Sigmoid colon (tissue), 7 donors: Measurements from ENCODE around the gene ARPC3. TPM values are rescaled to one million over a fixed set of nuclear protein-coding genes. Genes with fewer than 3 reads are reported as not detected.
"Not testable (repeated sequence)": the region's sequence is repeated elsewhere in the genome, so short reads cannot be mapped to it uniquely, and the experiment has no call there.

Experiments used
- DNase-seq: peaks from one replicate; pipeline ENCODE4 v3.0.0-alpha.2; 2019
- H3K27ac ChIP-seq, 4 donors: fragments of 200-600 bp; sonication (generic); one replicate each; pipeline ENCODE4 v1.5.1; 2016 to 2019; ENCODE audit warnings: mild to moderate bottlenecking in 1 of 4
- H3K27me3 ChIP-seq, 3 donors: fragments of 200-600 bp; sonication (generic); one replicate each; pipeline ENCODE4 v1.5.1; 2019; ENCODE audit warnings: mild to moderate bottlenecking in 1 of 3
- H3K36me3 ChIP-seq, 4 donors: fragments of 200-600 bp; sonication (generic); one replicate each; pipeline ENCODE4 v1.5.1; 2016 to 2019
- H3K4me1 ChIP-seq, 4 donors: fragments of 200-600 bp; sonication (generic); one replicate each; pipeline ENCODE4 v1.5.1; 2017 to 2019
- H3K4me3 ChIP-seq, 4 donors: fragments of 200-600 bp; sonication (generic); one replicate each; pipeline ENCODE4 v1.5.1; 2017 to 2019; ENCODE audit warnings: mild to moderate bottlenecking in 2 of 4, moderate library complexity in 1 of 4
- H3K9me3 ChIP-seq, 4 donors: fragments of 200-600 bp in 3 of 4; sonication (generic) in 3 of 4; one replicate each; pipeline versions ENCODE4 v1.5.1 to v1.6.1; 2013 to 2019
- EP300 ChIP-seq, 4 donors: sonication (generic); formaldehyde crosslinking; IDR thresholded peaks; one replicate each; pipeline ENCODE4 v1.6.1; 2017; ENCODE audit warnings: antibody characterized with exemption in 4 of 4
- POLR2A ChIP-seq, 2 donors: fragments of 450-650 bp; IDR thresholded peaks; one replicate each; pipeline ENCODE4 v1.6.1; 2016; ENCODE audit warnings: antibody characterized with exemption in 2 of 2, mild to moderate bottlenecking in 2 of 2, moderate library complexity in 2 of 2
- POLR2AphosphoS5 ChIP-seq, 4 donors: sonication (generic); formaldehyde crosslinking; IDR thresholded peaks; one replicate each; pipeline ENCODE4 v1.6.1; 2017; ENCODE audit warnings: antibody characterized with exemption in 4 of 4
- WGBS, 2 donors: extraction: QIAGEN DNeasy Blood & Tissue Kit; methylation state at CpG; one replicate each; pipeline ENCODE4 v1.1.7; 2013; 5-methylcytosine and 5-hydroxymethylcytosine counted together
- intact Hi-C: fragments of 100-400 bp; cut with DNase I; formaldehyde crosslinking; loops from one replicate; pipeline ENCODE4 v1.15.1; 2023
- polyA plus RNA-seq, 3 donors: library from polyadenylated mRNA; stranded (reverse); fragments of 200-250 nt; gene quantifications; one replicate each; pipeline ENCODE4 v1.2.3, GENCODE V29; 2013
- total RNA-seq, 4 donors: library from RNA; depleted of rRNA; stranded (reverse); fragments of >200 nt; gene quantifications; one replicate each; pipeline ENCODE4 v1.1.0, GENCODE V29; 2016
- TF ChIP-seq, protein P1 (sequence below), 4 experiments: fragments of 450-650 bp in 3 of 4; fragments of 200-600 bp in 1 of 4; IDR thresholded peaks; one replicate each; pipeline ENCODE4 v1.5.1; 2016 to 2019; ENCODE audit warnings: antibody characterized with exemption in 4 of 4, mild to moderate bottlenecking in 3 of 4, moderate library complexity in 2 of 4
- donor health status: healthy with polysubstance abuse.
- donor health status: Bipolar disorder and iron deficiency.
- donor health status: healthy.

Gene ARPC3
- total and polyA plus RNA-seq, 7 donors, result 156 to 982 (median 304) TPM

DNA sequence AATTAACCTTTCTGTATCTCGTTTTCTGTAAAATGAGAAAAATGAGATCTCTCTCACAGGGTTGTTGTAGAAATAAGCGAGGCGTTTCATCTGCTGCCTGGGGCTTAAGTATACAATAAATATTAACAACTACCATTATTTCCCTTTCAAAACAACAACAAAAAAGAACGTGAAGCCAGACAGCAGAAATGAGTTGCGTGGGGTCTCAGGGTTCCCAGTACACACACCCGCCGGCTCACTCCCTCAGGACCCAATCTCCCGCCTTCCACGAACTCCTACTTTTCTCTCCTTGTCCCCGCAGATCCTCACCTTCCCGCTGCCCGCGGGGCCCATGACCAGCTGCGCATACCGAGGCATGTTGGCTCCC, 17.7 kb upstream of the ARPC3 start:
- intact Hi-C loops, result loop anchor here (1.0 to 5.0 kb wide), 3 partner anchors 33 to 419 kb away; no protein-coding TSS in a partner anchor
- peaks cover 0 to 16% (median 3%) of the 10 kb centered on the region in 4 donors for H3K36me3 ChIP-seq
- H3K4me3 ChIP-seq, result peak overlapping the region; percentile 66 to 94 (median 78)
- 0% methylated on average over 15 of the region's 15 CpGs for WGBS, 2 donors
- DNase-seq, result no peak
- peak overlapping the region; percentile 96 to 99 (median 98) for H3K27ac ChIP-seq
- peaks cover 0 to 35% (median 23%) of the 10 kb centered on the region in 4 donors for H3K4me1 ChIP-seq
- H3K27me3 ChIP-seq, result no peaks in the 10 kb centered on the region
- no peaks in the 10 kb centered on the region for H3K9me3 ChIP-seq
- TF ChIP-seq EP300 (IDR thresholded peaks at IDR 0.05), result no peak
- peak; percentile 77 to 89 for TF ChIP-seq POLR2A (IDR thresholded peaks at IDR 0.05)

- DNase-seq, result no peak
- TF ChIP-seq, protein P1, sequence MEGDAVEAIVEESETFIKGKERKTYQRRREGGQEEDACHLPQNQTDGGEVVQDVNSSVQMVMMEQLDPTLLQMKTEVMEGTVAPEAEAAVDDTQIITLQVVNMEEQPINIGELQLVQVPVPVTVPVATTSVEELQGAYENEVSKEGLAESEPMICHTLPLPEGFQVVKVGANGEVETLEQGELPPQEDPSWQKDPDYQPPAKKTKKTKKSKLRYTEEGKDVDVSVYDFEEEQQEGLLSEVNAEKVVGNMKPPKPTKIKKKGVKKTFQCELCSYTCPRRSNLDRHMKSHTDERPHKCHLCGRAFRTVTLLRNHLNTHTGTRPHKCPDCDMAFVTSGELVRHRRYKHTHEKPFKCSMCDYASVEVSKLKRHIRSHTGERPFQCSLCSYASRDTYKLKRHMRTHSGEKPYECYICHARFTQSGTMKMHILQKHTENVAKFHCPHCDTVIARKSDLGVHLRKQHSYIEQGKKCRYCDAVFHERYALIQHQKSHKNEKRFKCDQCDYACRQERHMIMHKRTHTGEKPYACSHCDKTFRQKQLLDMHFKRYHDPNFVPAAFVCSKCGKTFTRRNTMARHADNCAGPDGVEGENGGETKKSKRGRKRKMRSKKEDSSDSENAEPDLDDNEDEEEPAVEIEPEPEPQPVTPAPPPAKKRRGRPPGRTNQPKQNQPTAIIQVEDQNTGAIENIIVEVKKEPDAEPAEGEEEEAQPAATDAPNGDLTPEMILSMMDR (IDR thresholded peaks at IDR 0.05), result no peak
- no peak for TF ChIP-seq EP300 (IDR thresholded peaks at IDR 0.05)
- TF ChIP-seq POLR2A (IDR thresholded peaks at IDR 0.05), result no peak
- TF ChIP-seq POLR2AphosphoS5 (IDR thresholded peaks at IDR 0.05), result no peak
- intact Hi-C loops, result loop anchor here (5.0 kb wide), 1 partner anchor 421 kb away; no protein-coding TSS in a partner anchor
- Histone ChIP-seq H3K4me1 (peaks cover 0 to 35% (median 23%) of the 10 kb centered on the region in 4 donors), H3K27me3 (no peaks in the 10 kb centered on the region), H3K27ac (no peak overlapping the region), H3K4me3 (peak overlapping the region in 2 of 4 donors; percentile 72 to 94), H3K9me3 (no peaks in the 10 kb centered on the region), H3K36me3 (peaks cover 0 to 26% (median 3%) of the 10 kb centered on the region in 4 donors)
- 78 to 80% methylated on average over 5 of the region's 5 CpGs for WGBS, 2 donors
Observed at GRCh38 chr12:110466791-110467190, 16.7 kb upstream of the ARPC3 start.

DNA sequence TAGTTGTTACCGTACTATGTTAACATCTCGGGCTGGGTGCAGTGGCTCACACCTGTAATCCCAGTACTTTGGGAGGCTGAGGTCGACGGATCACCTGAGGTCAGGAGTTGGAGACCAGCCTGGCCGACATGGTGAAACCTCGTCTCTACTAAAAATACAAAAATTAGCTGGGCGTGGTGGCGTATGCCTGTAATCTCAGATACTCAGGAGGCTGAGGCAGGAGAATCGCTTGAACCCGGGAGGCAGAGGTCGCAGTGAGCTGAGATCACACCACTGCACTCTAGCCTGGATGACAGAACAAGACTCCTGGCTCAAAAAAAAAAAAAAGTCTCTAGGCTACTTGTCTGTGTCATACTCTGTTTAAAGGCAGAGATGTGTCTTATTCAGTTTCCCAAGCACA, 15.6 kb upstream of the ARPC3 start:
- H3K27me3 ChIP-seq, H3K9me3 ChIP-seq, H3K27ac ChIP-seq, H3K4me3 ChIP-seq, DNase-seq: not testable (repeated sequence)
- 93 to 94% methylated on average over 11 of the region's 11 CpGs for WGBS, 2 donors
- Histone ChIP-seq H3K36me3 (peaks cover 0 to 35% (median 4%) of the 10 kb centered on the region in 4 donors), H3K4me1 (peaks cover 0 to 35% (median 23%) of the 10 kb centered on the region in 4 donors)
- intact Hi-C loops, result loop anchor here (5.0 kb wide), 1 partner anchor 422 kb away; no protein-coding TSS in a partner anchor

GRCh38 chr12:110465024-110465423, 14.9 kb upstream of the ARPC3 start:
- no peaks in the 10 kb centered on the region for H3K9me3 ChIP-seq
- peaks cover 0 to 41% (median 5%) of the 10 kb centered on the region in 4 donors for H3K36me3 ChIP-seq
- intact Hi-C loops, result loop anchor here (5.0 kb wide), 1 partner anchor 422 kb away; no protein-coding TSS in a partner anchor
- no peak overlapping the region for H3K4me3 ChIP-seq
- no peak overlapping the region for H3K27ac ChIP-seq
- H3K27me3 ChIP-seq, result no peaks in the 10 kb centered on the region
- 86 to 91% methylated on average over 2 of the region's 2 CpGs for whole genome bisulfite sequencing, 2 donors
- peaks cover 0 to 31% (median 23%) of the 10 kb centered on the region in 4 donors for H3K4me1 ChIP-seq
- TF ChIP-seq POLR2A (IDR thresholded peaks at IDR 0.05) (no peak), POLR2AphosphoS5 (IDR thresholded peaks at IDR 0.05) (no peak), EP300 (IDR thresholded peaks at IDR 0.05) (no peak)
- TF ChIP-seq, protein P1 (IDR thresholded peaks at IDR 0.05), result no peak
- no peak for DNase-seq

GRCh38 chr12:110461189-110461588, 11.1 kb upstream of the ARPC3 start:
- DNase-seq, H3K27ac ChIP-seq, intact Hi-C loops, H3K4me1 ChIP-seq, H3K27me3 ChIP-seq, H3K9me3 ChIP-seq, H3K4me3 ChIP-seq: not testable (repeated sequence)
- peaks cover 0 to 73% (median 8%) of the 10 kb centered on the region in 4 donors for H3K36me3 ChIP-seq
- WGBS, 2 donors, result 91 to 92% methylated on average over 5 of the region's 5 CpGs

- intact Hi-C loops, result loop anchor here (10.0 kb wide), 1 partner anchor 366 kb away; no protein-coding TSS in a partner anchor
- WGBS, 2 donors, result 85 to 93% methylated on average over 4 of the region's 4 CpGs
- H3K4me1 ChIP-seq, result no peaks in the 10 kb centered on the region
- peaks cover 0 to 78% (median 7%) of the 10 kb centered on the region in 4 donors for H3K36me3 ChIP-seq
- no peaks in the 10 kb centered on the region for H3K9me3 ChIP-seq
- H3K27ac ChIP-seq, result no peak overlapping the region
- H3K4me3 ChIP-seq, result no peak overlapping the region
- DNase-seq, result no peak
- no peak for TF ChIP-seq EP300 (IDR thresholded peaks at IDR 0.05)
- TF ChIP-seq, protein P1 (IDR thresholded peaks at IDR 0.05), result no peak
- TF ChIP-seq POLR2A (IDR thresholded peaks at IDR 0.05), result no peak
- H3K27me3 ChIP-seq, result no peaks in the 10 kb centered on the region
Observed at GRCh38 chr12:110458756-110459155, 8.6 kb upstream of the ARPC3 start.
